ENCODE measurements around the gene ASIC2.

The ASIC2 gene

GRCh38 chr17:32998887-32999228, 294.2 kb downstream of the ASIC2 start:
- TF ChIP-seq LEF1 (IDR thresholded peaks at IDR 0.05; ENCODE audit: borderline replicate concordance), result no peak
- TF ChIP-seq L3MBTL2 (conservative IDR thresholded peaks at IDR 0.05), result no peak
- no peak for TF ChIP-seq FOXM1 (IDR thresholded peaks at IDR 0.05; ENCODE audit: borderline replicate concordance)
- no peak for TF ChIP-seq NFRKB (IDR thresholded peaks at IDR 0.05)
- TF ChIP-seq, protein P1, sequence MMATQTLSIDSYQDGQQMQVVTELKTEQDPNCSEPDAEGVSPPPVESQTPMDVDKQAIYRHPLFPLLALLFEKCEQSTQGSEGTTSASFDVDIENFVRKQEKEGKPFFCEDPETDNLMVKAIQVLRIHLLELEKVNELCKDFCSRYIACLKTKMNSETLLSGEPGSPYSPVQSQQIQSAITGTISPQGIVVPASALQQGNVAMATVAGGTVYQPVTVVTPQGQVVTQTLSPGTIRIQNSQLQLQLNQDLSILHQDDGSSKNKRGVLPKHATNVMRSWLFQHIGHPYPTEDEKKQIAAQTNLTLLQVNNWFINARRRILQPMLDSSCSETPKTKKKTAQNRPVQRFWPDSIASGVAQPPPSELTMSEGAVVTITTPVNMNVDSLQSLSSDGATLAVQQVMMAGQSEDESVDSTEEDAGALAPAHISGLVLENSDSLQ (IDR thresholded peaks at IDR 0.05), result no peak
- TF ChIP-seq HDGF (IDR thresholded peaks at IDR 0.05; ENCODE audit: borderline replicate concordance), result no peak
- no peak for TF ChIP-seq ELF4 (IDR thresholded peaks at IDR 0.05)
- no peak for TF ChIP-seq ARNT (IDR thresholded peaks at IDR 0.05)
- no peak for TF ChIP-seq FOXK2 (IDR thresholded peaks at IDR 0.05)
- TF ChIP-seq SUZ12 (IDR thresholded peaks at IDR 0.05), result no peak
- TF ChIP-seq CTBP1 (IDR thresholded peaks at IDR 0.05; ENCODE audit: borderline replicate concordance), result no peak
- no peak for TF ChIP-seq ZNF384 (IDR thresholded peaks at IDR 0.05)
- TF ChIP-seq SP1 (IDR thresholded peaks at IDR 0.05), result no peak
- TF ChIP-seq FOXA1 (IDR thresholded peaks at IDR 0.05), result no peak
- ChIA-PET POLR2A (no interaction called here), CTCF (interaction anchor here (0.5 to 1.8 kb wide), 11 partner anchors 9 to 833 kb away, joined by 3 to 7 read pairs (median 3); partner anchors contain the start of gene MYO1D)
- no peak for DNase-seq (ENCODE audit: extremely low spot score)

DNA sequence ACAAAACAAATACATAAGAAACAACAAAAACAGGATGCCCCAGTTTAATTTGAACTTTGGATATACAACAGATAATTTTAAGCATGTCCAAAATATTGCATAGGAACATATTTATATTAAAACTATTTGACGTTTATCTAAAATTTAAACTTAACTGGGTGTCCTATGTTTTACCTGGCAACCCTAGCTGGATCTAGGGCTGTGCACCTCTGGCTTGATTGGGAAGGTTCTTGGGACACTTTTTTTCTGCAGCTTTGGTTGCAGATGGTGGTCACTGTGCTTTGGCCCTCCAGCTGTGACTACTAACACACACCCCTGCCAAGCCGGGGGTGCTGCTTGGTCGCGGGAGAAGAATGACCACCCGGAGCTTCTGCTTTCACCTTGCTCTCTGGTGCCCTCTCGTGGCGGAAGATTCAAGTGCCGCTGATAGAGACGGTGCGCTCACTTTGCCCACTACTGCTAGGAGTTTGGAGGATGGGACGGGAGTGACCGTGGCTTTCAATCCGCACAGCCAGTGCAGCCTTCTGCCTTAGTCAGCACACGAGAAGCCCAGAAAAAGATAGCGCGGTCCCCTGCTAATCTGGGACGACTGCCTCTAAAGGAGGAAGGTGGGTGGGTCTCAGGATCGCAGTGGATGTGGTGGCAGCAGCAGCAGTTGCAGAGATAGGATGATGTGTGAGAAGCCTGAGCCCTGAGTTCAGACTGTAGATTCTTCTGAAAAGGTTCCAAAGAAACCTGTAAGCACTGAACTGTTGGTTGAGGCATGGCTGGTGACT, 294.8 kb downstream of the ASIC2 start:
- TF ChIP-seq SP1 (IDR thresholded peaks at IDR 0.05), result no peak
- TF ChIP-seq HDGF (IDR thresholded peaks at IDR 0.05; ENCODE audit: borderline replicate concordance), result no peak
- no peak for TF ChIP-seq ZNF384 (IDR thresholded peaks at IDR 0.05)
- TF ChIP-seq CTBP1 (IDR thresholded peaks at IDR 0.05; ENCODE audit: borderline replicate concordance), result no peak
- no peak for TF ChIP-seq FOXA1 (IDR thresholded peaks at IDR 0.05)
- TF ChIP-seq ELF4 (IDR thresholded peaks at IDR 0.05), result no peak
- TF ChIP-seq L3MBTL2 (conservative IDR thresholded peaks at IDR 0.05), result no peak
- TF ChIP-seq BHLHE40 (IDR thresholded peaks at IDR 0.05; ENCODE audit: borderline replicate concordance), result no peak
- no peak for TF ChIP-seq FOXK2 (IDR thresholded peaks at IDR 0.05)
- TF ChIP-seq LEF1 (IDR thresholded peaks at IDR 0.05; ENCODE audit: borderline replicate concordance), result no peak
- ChIA-PET POLR2A (no interaction called here), CTCF (interaction anchor here (0.6 to 1.8 kb wide), 13 partner anchors 9 to 834 kb away, joined by 3 to 7 read pairs (median 3); partner anchors contain the start of gene MYO1D)
- peak; percentile 71 for DNase-seq (ENCODE audit: extremely low spot score)

GRCh38 chr17:32995416-32996045, 297.6 kb downstream of the ASIC2 start:
- TF ChIP-seq SUZ12 (IDR thresholded peaks at IDR 0.05), result no peak
- TF ChIP-seq BHLHE40 (IDR thresholded peaks at IDR 0.05; ENCODE audit: borderline replicate concordance), result no peak
- TF ChIP-seq NFRKB (IDR thresholded peaks at IDR 0.05), result no peak
- TF ChIP-seq HDGF (IDR thresholded peaks at IDR 0.05; ENCODE audit: borderline replicate concordance), result no peak
- TF ChIP-seq, protein P1 (IDR thresholded peaks at IDR 0.05), result no peak
- TF ChIP-seq CTBP1 (IDR thresholded peaks at IDR 0.05; ENCODE audit: borderline replicate concordance), result no peak
- TF ChIP-seq LEF1 (IDR thresholded peaks at IDR 0.05; ENCODE audit: borderline replicate concordance), result no peak
- no peak for TF ChIP-seq FOXK2 (IDR thresholded peaks at IDR 0.05)
- TF ChIP-seq SP1 (IDR thresholded peaks at IDR 0.05), result no peak
- no peak for TF ChIP-seq ZNF384 (IDR thresholded peaks at IDR 0.05)
- TF ChIP-seq FOXM1 (IDR thresholded peaks at IDR 0.05; ENCODE audit: borderline replicate concordance), result no peak
- DNase-seq (ENCODE audit: extremely low spot score), result no peak
- ChIA-PET POLR2A (no interaction called here), CTCF (no interaction called here)

GRCh38 chr17:32993977-32994376, 299.1 kb downstream of the ASIC2 start:
- TF ChIP-seq SUZ12 (IDR thresholded peaks at IDR 0.05) (no peak), SP1 (IDR thresholded peaks at IDR 0.05) (no peak), L3MBTL2 (conservative IDR thresholded peaks at IDR 0.05) (no peak), NFRKB (IDR thresholded peaks at IDR 0.05) (no peak), HDGF (IDR thresholded peaks at IDR 0.05; ENCODE audit: borderline replicate concordance) (no peak), CTBP1 (IDR thresholded peaks at IDR 0.05; ENCODE audit: borderline replicate concordance) (no peak), BHLHE40 (IDR thresholded peaks at IDR 0.05; ENCODE audit: borderline replicate concordance) (no peak), ELF4 (IDR thresholded peaks at IDR 0.05) (no peak), FOXA1 (IDR thresholded peaks at IDR 0.05) (no peak), ARNT (IDR thresholded peaks at IDR 0.05) (no peak), LEF1 (IDR thresholded peaks at IDR 0.05; ENCODE audit: borderline replicate concordance) (no peak)
- TF ChIP-seq, protein P1 (IDR thresholded peaks at IDR 0.05), result no peak
- POLR2A ChIA-PET, result no interaction called here
- no peak for DNase-seq (ENCODE audit: extremely low spot score)
- CTCF ChIA-PET, result no interaction called here

- POLR2A ChIA-PET, result no interaction called here
- CTCF ChIA-PET, result no interaction called here
- TF ChIP-seq HDGF (IDR thresholded peaks at IDR 0.05; ENCODE audit: borderline replicate concordance), result no peak
- no peak for TF ChIP-seq ZNF384 (IDR thresholded peaks at IDR 0.05)
- no peak for TF ChIP-seq TARDBP (IDR thresholded peaks at IDR 0.05)
- no peak for TF ChIP-seq LEF1 (IDR thresholded peaks at IDR 0.05; ENCODE audit: borderline replicate concordance)
- TF ChIP-seq NFRKB (IDR thresholded peaks at IDR 0.05), result no peak
- TF ChIP-seq, protein P1 (IDR thresholded peaks at IDR 0.05), result no peak
- no peak for TF ChIP-seq ARNT (IDR thresholded peaks at IDR 0.05)
- TF ChIP-seq CTBP1 (IDR thresholded peaks at IDR 0.05; ENCODE audit: borderline replicate concordance), result no peak
- TF ChIP-seq BHLHE40 (IDR thresholded peaks at IDR 0.05; ENCODE audit: borderline replicate concordance), result no peak
- TF ChIP-seq SUZ12 (IDR thresholded peaks at IDR 0.05), result no peak
- no peak for TF ChIP-seq L3MBTL2 (conservative IDR thresholded peaks at IDR 0.05)
- TF ChIP-seq ELF4 (IDR thresholded peaks at IDR 0.05), result no peak
- TF ChIP-seq FOXK2 (IDR thresholded peaks at IDR 0.05), result no peak
- TF ChIP-seq FOXM1 (IDR thresholded peaks at IDR 0.05; ENCODE audit: borderline replicate concordance), result no peak
- TF ChIP-seq SP1 (IDR thresholded peaks at IDR 0.05), result no peak
- TF ChIP-seq FOXA1 (IDR thresholded peaks at IDR 0.05), result no peak
- no peak for DNase-seq (ENCODE audit: extremely low spot score)
Measured at GRCh38 chr17:32992321-32993033, 300.6 kb downstream of the ASIC2 start.

All from HEK293T (cell line).